ENCODE measurements around the gene ITGB5. TPM values are rescaled to one million over a fixed set of nuclear protein-coding genes. Genes with fewer than 3 reads are reported as not detected.

Gene ITGB5
- total RNA-seq, 1 experiment from 2014 or later = 146 TPM

DNA sequence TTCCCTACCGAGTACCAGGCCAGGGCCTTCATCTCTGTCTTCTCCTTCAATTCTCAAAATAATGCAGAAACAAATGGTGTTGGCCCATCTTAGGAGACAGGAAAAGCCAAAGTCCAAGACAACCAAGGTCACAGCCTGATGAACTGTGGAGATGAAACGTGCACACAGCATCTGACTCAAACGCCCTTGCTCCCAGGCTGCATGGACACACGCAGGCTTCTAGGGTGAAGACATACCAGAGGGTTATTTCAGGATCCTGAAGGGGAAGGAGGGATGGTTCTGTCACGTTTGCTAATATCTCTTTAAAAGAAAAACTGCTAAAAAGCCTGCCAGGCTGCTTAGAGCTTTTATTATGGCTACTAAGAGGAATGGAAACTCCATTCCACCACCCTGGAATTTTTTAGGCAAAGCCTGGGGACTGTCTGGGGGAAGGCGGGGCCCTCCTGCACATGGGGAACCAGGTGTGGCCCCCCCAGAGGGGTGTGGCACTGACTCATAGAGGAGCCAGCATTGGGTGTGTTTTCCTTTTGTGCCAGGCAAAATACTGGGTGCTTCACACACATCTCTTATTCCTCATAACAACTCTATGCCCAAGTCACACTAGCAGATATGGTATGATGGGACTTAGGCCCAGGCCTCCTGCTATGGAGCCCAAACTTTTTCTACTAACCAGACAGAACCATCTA lies 94.0 kb downstream of the ITGB5 start:
- Histone ChIP-seq H2BK120ac (ENCODE audit: low read depth, low read length, poor library complexity, severe bottlenecking) (no peak overlapping the region), H3K23me2 (ENCODE audit: insufficient read length, low read depth, low read length, poor library complexity, severe bottlenecking) (no peaks in the 10 kb centered on the region), H3K9ac (ENCODE audit: extremely low read depth, insufficient read length, low read length) (no peak overlapping the region), H3K4me1 (ENCODE audit: insufficient read depth, low read length) (no peaks in the 10 kb centered on the region), H3T11ph (ENCODE audit: low read length) (no peak overlapping the region), H2AK5ac (ENCODE audit: insufficient read length, low read length) (no peak overlapping the region), H3K4ac (ENCODE audit: low read depth, low read length) (no peak overlapping the region), H2BK12ac (ENCODE audit: insufficient read length, low read depth, low read length) (no peak overlapping the region), H3K56ac (ENCODE audit: insufficient read length, low read depth, low read length) (no peak overlapping the region), H3K18ac (ENCODE audit: insufficient read length, low read depth, low read length) (no peak overlapping the region), H2AFZ (ENCODE audit: low read length) (no peak overlapping the region), H4K5ac (ENCODE audit: insufficient read length, low read depth, low read length) (no peak overlapping the region), H3K27me3 (ENCODE audit: insufficient read depth, low read length) (no peaks in the 10 kb centered on the region), H4K20me1 (ENCODE audit: control insufficient read depth, insufficient read depth, insufficient read length) (no peaks in the 10 kb centered on the region), H2BK20ac (ENCODE audit: low read depth, low read length, poor library complexity, severe bottlenecking) (no peak overlapping the region), H4K91ac (ENCODE audit: insufficient read length, low read depth, low read length) (no peak overlapping the region), H3K27ac (ENCODE audit: insufficient read length, low read depth, low read length) (no peak overlapping the region), H2BK5ac (ENCODE audit: insufficient read length, low read length) (no peak overlapping the region), H3K4me2 (ENCODE audit: insufficient read depth, insufficient read length, low read length) (no peak overlapping the region), H3K9me3 (ENCODE audit: control insufficient read depth, low read depth, low read length) (no peaks in the 10 kb centered on the region), H3K23ac (ENCODE audit: insufficient read length, low read depth, low read length) (no peak overlapping the region), H3K14ac (ENCODE audit: insufficient read depth, low read length) (no peak overlapping the region), H3K79me2 (ENCODE audit: insufficient read depth, low read length) (peaks cover 1% of the 10 kb centered on the region; the same call in 1 of the 2 replicates), H3K79me1 (ENCODE audit: insufficient read depth, low read depth, low read length, poor library complexity, severe bottlenecking) (no peaks in the 10 kb centered on the region), H4K8ac (replicated peaks; ENCODE audit: insufficient read length, low read depth, low read length) (no peak overlapping the region), H2BK15ac (ENCODE audit: low read depth, low read length) (no peak overlapping the region)
- Mint-ChIP-seq H3K4me1 (peaks cover 0 to 3% of the 10 kb centered on the region in 2 experiments; a peak in 1 of 4 replicates), H3K36me3 (ENCODE audit: insufficient read depth in 1 of 3, low read depth in 3 of 3) (peaks cover 26 to 66% (median 27%) of the 10 kb centered on the region in 3 experiments; a peak in 6 of 7 replicates), H3K27me3 (ENCODE audit: low read depth) (no peaks in the 10 kb centered on the region), H3K4me3 (no peak overlapping the region), H3K27ac (peak overlapping the region in 1 of 3 experiments; percentile 65; a peak in 2 of 7 replicates), H3K9me3 (no peaks in the 10 kb centered on the region; a peak in 1 of 5 replicates)
- TF ChIP-seq, protein P1, sequence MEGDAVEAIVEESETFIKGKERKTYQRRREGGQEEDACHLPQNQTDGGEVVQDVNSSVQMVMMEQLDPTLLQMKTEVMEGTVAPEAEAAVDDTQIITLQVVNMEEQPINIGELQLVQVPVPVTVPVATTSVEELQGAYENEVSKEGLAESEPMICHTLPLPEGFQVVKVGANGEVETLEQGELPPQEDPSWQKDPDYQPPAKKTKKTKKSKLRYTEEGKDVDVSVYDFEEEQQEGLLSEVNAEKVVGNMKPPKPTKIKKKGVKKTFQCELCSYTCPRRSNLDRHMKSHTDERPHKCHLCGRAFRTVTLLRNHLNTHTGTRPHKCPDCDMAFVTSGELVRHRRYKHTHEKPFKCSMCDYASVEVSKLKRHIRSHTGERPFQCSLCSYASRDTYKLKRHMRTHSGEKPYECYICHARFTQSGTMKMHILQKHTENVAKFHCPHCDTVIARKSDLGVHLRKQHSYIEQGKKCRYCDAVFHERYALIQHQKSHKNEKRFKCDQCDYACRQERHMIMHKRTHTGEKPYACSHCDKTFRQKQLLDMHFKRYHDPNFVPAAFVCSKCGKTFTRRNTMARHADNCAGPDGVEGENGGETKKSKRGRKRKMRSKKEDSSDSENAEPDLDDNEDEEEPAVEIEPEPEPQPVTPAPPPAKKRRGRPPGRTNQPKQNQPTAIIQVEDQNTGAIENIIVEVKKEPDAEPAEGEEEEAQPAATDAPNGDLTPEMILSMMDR (conservative IDR thresholded peaks at IDR 0.05) = no peak
- DNase-seq = no peak
- WGBS (ENCODE audit: extremely low coverage, insufficient read length, low lambda C conversion rate) = no CpG with 5 or more reads among the region's 6 CpGs
